CD4-positive, CD25-positive, alpha-beta regulatory T cell (primary cell): ENCODE data around the gene ABCC11. TPM values are rescaled to one million over a fixed set of nuclear protein-coding genes. Genes with fewer than 3 reads are reported as not detected.

Source experiments
- ATAC-seq, 2 donors: fragments of 150-1000 bp; cut with Tn5 transposase; one replicate each; pipeline ENCODE4 v1.10.0; 2021; ENCODE audit warnings: low read depth in 2 of 2, moderate number of reproducible peaks in 2 of 2, moderate library complexity in 1 of 2
- DNase-seq, 3 donors: peaks; one replicate each; pipeline versions ENCODE4 v3.0.0 to v3.0.0-alpha.2; 2012 to 2022; ENCODE audit warnings: mixed read lengths in 1 of 3
- H3K27ac ChIP-seq: one replicate; pipeline ENCODE4 v1.7.0; 2013; ENCODE audit warnings: mild to moderate bottlenecking, low read length; ENCODE audit not compliant: insufficient read depth, poor library complexity, severe bottlenecking
- H3K27me3 ChIP-seq: one replicate; pipeline ENCODE4 v1.7.0; 2013; ENCODE audit warnings: low read length; ENCODE audit not compliant: control insufficient read depth, insufficient read depth
- H3K36me3 ChIP-seq: one replicate; pipeline ENCODE4 v1.7.0; 2013; ENCODE audit warnings: mild to moderate bottlenecking, low read length, moderate library complexity; ENCODE audit not compliant: control insufficient read depth, insufficient read depth
- H3K4me1 ChIP-seq: 2 replicates; pipeline ENCODE4 v1.7.0; 2013; ENCODE audit warnings: mild to moderate bottlenecking, low read length; ENCODE audit not compliant: insufficient read depth, control insufficient read depth, poor library complexity, severe bottlenecking
- H3K4me3 ChIP-seq: one replicate; pipeline ENCODE4 v1.7.0; 2013; ENCODE audit warnings: low read depth, mild to moderate bottlenecking, low read length, moderate library complexity
- H3K9me3 ChIP-seq, 2 experiments: 1 replicate in 1 of 2; 2 replicates in 1 of 2; pipeline ENCODE4 v1.7.0; 2013; ENCODE audit warnings: low read length in 2 of 2, mild to moderate bottlenecking in 1 of 2, moderate library complexity in 1 of 2; ENCODE audit not compliant: control insufficient read depth in 2 of 2
- H3K27ac Mint-ChIP-seq, 3 donors: one replicate each; pipeline ENCODE4 v1.8.0; 2020 to 2022; ENCODE audit warnings: mild to moderate bottlenecking in 3 of 3, mixed read lengths in 3 of 3, moderate library complexity in 2 of 3
- H3K27me3 Mint-ChIP-seq: one replicate; pipeline ENCODE4 v1.8.0; 2022; ENCODE audit warnings: mild to moderate bottlenecking, mixed read lengths
- H3K36me3 Mint-ChIP-seq: one replicate; pipeline ENCODE4 v1.8.0; 2020; ENCODE audit warnings: mixed read lengths
- H3K4me1 Mint-ChIP-seq, 4 donors: one replicate each; pipeline ENCODE4 v1.8.0; 2020 to 2022; ENCODE audit warnings: mixed read lengths in 4 of 4, mild to moderate bottlenecking in 1 of 4
- H3K4me3 Mint-ChIP-seq, 4 donors: one replicate each; pipeline ENCODE4 v1.8.0; 2020 to 2022; ENCODE audit warnings: mild to moderate bottlenecking in 4 of 4, mixed read lengths in 4 of 4, moderate library complexity in 3 of 4
- H3K9me3 Mint-ChIP-seq, 7 donors: one replicate each; pipeline ENCODE4 v1.8.0; 2020 to 2022; ENCODE audit warnings: mixed read lengths in 7 of 7, mild to moderate bottlenecking in 3 of 7, moderate library complexity in 2 of 7
- polyA plus RNA-seq, 4 donors: library from polyadenylated mRNA; unstranded; fragments of 300-500 nt; fragmentation: Illumina TruSeq; gene quantifications; one replicate each; pipeline ENCODE4 v1.2.3, GENCODE V29; 2021
- total RNA-seq: library from RNA; stranded (reverse); gene quantifications from one replicate; pipeline ENCODE4 v1.2.3, GENCODE V29; 2022

ABCC11 gene
- total and polyA plus RNA-seq, 5 donors from 2014 or later = 0.13 to 0.30 TPM; not detected in 3

GRCh38 chr16:48218473-48218872 is 28.9 kb downstream of the ABCC11 start:
- DNase-seq (no peak), ATAC-seq (no peak)
- Histone ChIP-seq H3K4me3 (no peak overlapping the region), H3K27me3 (no peaks in the 10 kb centered on the region), H3K4me1 (no peaks in the 10 kb centered on the region), H3K36me3 (no peaks in the 10 kb centered on the region), H3K27ac (no peak overlapping the region), H3K9me3 (no peaks in the 10 kb centered on the region)
- Mint-ChIP-seq H3K4me3 (no peak overlapping the region), H3K27me3 (peaks cover 5% of the 10 kb centered on the region), H3K9me3 (peaks cover 0 to 1% (median 0%) of the 10 kb centered on the region in 7 donors), H3K27ac (no peak overlapping the region), H3K36me3 (no peaks in the 10 kb centered on the region), H3K4me1 (no peaks in the 10 kb centered on the region)

DNA sequence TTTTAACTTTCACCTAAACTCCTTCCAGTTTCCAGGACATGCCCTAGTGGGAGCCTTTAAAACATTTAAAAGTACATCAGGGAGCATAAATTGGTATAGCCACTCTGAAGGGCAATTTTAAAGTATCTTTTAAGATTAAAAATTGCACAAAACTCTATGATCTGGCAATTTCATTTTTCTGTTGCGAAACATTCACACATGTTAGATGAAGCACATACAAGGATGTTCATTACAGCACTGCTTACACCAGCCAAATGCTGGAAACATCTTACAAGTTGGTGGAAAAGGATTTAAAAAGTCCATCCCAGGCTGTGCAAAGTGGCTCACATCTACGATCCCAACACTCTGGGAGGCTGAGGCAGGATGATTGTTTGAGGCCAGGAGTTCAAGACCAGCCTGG is 29.6 kb downstream of the ABCC11 start:
- no peaks in the 10 kb centered on the region for H3K4me1 Mint-ChIP-seq
- H3K4me3 ChIP-seq = no peak overlapping the region
- H3K4me3 Mint-ChIP-seq = no peak overlapping the region
- no peak overlapping the region for H3K27ac ChIP-seq
- ATAC-seq (no peak), DNase-seq (no peak)
- no peaks in the 10 kb centered on the region for H3K36me3 ChIP-seq
- peaks cover 0 to 1% (median 0%) of the 10 kb centered on the region in 7 donors for H3K9me3 Mint-ChIP-seq
- no peak overlapping the region for H3K27ac Mint-ChIP-seq
- H3K9me3 ChIP-seq = no peaks in the 10 kb centered on the region
- H3K4me1 ChIP-seq = no peaks in the 10 kb centered on the region
- peaks cover 5% of the 10 kb centered on the region for H3K27me3 Mint-ChIP-seq
- no peaks in the 10 kb centered on the region for H3K27me3 ChIP-seq
- H3K36me3 Mint-ChIP-seq = no peaks in the 10 kb centered on the region

DNA sequence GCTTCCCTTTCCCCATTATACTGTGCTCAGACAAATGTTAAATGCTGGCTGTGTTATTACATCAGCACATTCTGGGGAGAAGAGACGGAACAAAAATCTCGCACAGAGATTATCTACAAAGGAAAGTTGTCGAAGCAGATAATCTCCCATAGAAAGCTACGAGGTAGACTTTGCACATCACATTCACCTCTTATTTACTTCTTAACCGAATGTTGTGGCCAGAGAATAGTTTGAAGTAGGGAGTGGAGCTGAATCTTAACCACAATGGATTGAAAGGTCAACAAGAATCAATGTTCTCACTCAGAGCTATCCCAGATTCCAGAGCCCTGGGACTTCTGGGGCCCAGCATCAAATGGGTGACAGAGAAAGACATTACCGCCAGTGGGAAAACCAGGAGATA is 31.6 kb downstream of the ABCC11 start:
- Histone ChIP-seq H3K9me3 (no peaks in the 10 kb centered on the region), H3K4me1 (no peaks in the 10 kb centered on the region), H3K4me3 (no peak overlapping the region), H3K36me3 (no peaks in the 10 kb centered on the region), H3K27ac (no peak overlapping the region), H3K27me3 (no peaks in the 10 kb centered on the region)
- H3K27ac Mint-ChIP-seq = no peak overlapping the region
- no peaks in the 10 kb centered on the region for H3K9me3 Mint-ChIP-seq
- H3K36me3 Mint-ChIP-seq = no peaks in the 10 kb centered on the region
- H3K27me3 Mint-ChIP-seq = peaks cover 7% of the 10 kb centered on the region
- no peak overlapping the region for H3K4me3 Mint-ChIP-seq
- no peaks in the 10 kb centered on the region for H3K4me1 Mint-ChIP-seq
- DNase-seq (no peak), ATAC-seq (no peak)

DNA sequence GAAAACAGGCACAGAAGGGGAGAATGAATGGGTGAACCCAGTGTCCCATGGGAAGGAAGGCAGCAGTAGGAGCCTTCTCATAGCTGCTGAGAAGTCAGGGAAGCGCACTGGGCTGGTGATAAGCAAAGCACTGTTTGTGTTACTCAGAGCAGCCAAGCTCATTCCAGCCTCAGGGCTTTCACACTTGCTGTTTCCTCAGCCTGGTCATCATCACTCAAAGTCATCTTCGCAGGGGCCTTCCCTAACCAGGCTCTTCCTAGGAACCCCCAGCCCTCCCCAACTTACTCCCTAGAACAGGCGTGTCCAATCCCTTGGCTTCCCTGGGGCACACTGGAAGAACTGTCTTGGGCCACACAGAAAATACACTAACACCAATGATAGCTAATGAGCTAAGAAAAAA is 35.3 kb downstream of the ABCC11 start:
- Mint-ChIP-seq H3K4me3 (no peak overlapping the region), H3K27ac (no peak overlapping the region), H3K36me3 (no peaks in the 10 kb centered on the region), H3K9me3 (peaks cover 0 to 2% (median 0%) of the 10 kb centered on the region in 7 donors), H3K27me3 (peaks cover 16% of the 10 kb centered on the region), H3K4me1 (no peaks in the 10 kb centered on the region)
- no peaks in the 10 kb centered on the region for H3K36me3 ChIP-seq
- no peaks in the 10 kb centered on the region for H3K4me1 ChIP-seq
- no peaks in the 10 kb centered on the region for H3K9me3 ChIP-seq
- H3K4me3 ChIP-seq = no peak overlapping the region
- DNase-seq (no peak), ATAC-seq (no peak)
- H3K27ac ChIP-seq = no peak overlapping the region
- no peaks in the 10 kb centered on the region for H3K27me3 ChIP-seq

DNA sequence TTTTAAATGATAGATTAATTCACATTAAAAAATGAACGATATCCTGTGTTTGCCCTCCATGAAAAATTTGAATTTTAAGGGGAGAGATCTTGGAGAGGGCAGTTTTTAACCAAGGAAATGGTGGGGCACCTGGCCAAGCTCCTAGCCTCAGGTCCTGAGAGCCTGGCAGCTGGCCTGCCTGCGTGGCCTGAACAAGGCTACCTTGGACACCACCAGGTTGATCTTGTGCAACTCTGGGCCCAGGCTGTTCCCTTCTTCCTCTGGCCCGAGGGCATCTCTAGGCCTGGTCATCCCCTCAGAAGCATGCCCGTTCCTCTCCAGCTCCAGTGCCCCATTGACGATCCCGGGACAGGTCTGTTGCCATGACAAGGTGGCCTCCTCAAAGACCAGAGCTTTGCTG is 36.6 kb downstream of the ABCC11 start:
- H3K36me3 Mint-ChIP-seq = no peaks in the 10 kb centered on the region
- Histone ChIP-seq H3K27me3 (no peaks in the 10 kb centered on the region), H3K4me1 (no peaks in the 10 kb centered on the region), H3K4me3 (no peak overlapping the region), H3K9me3 (no peaks in the 10 kb centered on the region), H3K36me3 (no peaks in the 10 kb centered on the region), H3K27ac (no peak overlapping the region)
- DNase-seq = no peak
- H3K27me3 Mint-ChIP-seq = peaks cover 23% of the 10 kb centered on the region
- ATAC-seq = no peak
- no peaks in the 10 kb centered on the region for H3K4me1 Mint-ChIP-seq
- H3K27ac Mint-ChIP-seq = no peak overlapping the region
- H3K4me3 Mint-ChIP-seq = no peak overlapping the region
- peaks cover 0 to 2% (median 0%) of the 10 kb centered on the region in 7 donors for H3K9me3 Mint-ChIP-seq

- Mint-ChIP-seq H3K36me3 (no peaks in the 10 kb centered on the region), H3K27me3 (peaks cover 19% of the 10 kb centered on the region), H3K4me1 (no peaks in the 10 kb centered on the region), H3K9me3 (peaks cover 0 to 2% (median 0%) of the 10 kb centered on the region in 7 donors), H3K4me3 (no peak overlapping the region), H3K27ac (no peak overlapping the region)
- no peaks in the 10 kb centered on the region for H3K9me3 ChIP-seq
- H3K4me1 ChIP-seq = no peaks in the 10 kb centered on the region
- ATAC-seq (no peak), DNase-seq (no peak)
- H3K27ac ChIP-seq = no peak overlapping the region
- peaks cover 4% of the 10 kb centered on the region for H3K27me3 ChIP-seq
- no peak overlapping the region for H3K4me3 ChIP-seq
- no peaks in the 10 kb centered on the region for H3K36me3 ChIP-seq
Measured at GRCh38 chr16:48206594-48207242, 40.6 kb downstream of the ABCC11 start.

GRCh38 chr16:48204825-48205151 is 42.6 kb downstream of the ABCC11 start:
- H3K4me3 ChIP-seq = no peak overlapping the region
- DNase-seq (no peak), ATAC-seq (no peak)
- no peaks in the 10 kb centered on the region for H3K36me3 Mint-ChIP-seq
- H3K27ac ChIP-seq = no peak overlapping the region
- H3K9me3 ChIP-seq = no peaks in the 10 kb centered on the region
- H3K36me3 ChIP-seq = no peaks in the 10 kb centered on the region
- no peak overlapping the region for H3K27ac Mint-ChIP-seq
- peaks cover 19% of the 10 kb centered on the region for H3K27me3 Mint-ChIP-seq
- H3K27me3 ChIP-seq = peaks cover 6% of the 10 kb centered on the region
- peaks cover 0 to 2% (median 0%) of the 10 kb centered on the region in 7 donors for H3K9me3 Mint-ChIP-seq
- no peaks in the 10 kb centered on the region for H3K4me1 Mint-ChIP-seq
- H3K4me1 ChIP-seq = no peaks in the 10 kb centered on the region
- H3K4me3 Mint-ChIP-seq = no peak overlapping the region

- peaks cover 16% of the 10 kb centered on the region for H3K27me3 Mint-ChIP-seq
- no peak overlapping the region for H3K27ac Mint-ChIP-seq
- Histone ChIP-seq H3K9me3 (no peaks in the 10 kb centered on the region), H3K4me1 (no peaks in the 10 kb centered on the region), H3K4me3 (no peak overlapping the region), H3K27ac (no peak overlapping the region), H3K27me3 (peaks cover 6% of the 10 kb centered on the region), H3K36me3 (no peaks in the 10 kb centered on the region)
- H3K4me3 Mint-ChIP-seq = no peak overlapping the region
- ATAC-seq = no peak
- no peaks in the 10 kb centered on the region for H3K36me3 Mint-ChIP-seq
- DNase-seq = no peak
- no peaks in the 10 kb centered on the region for H3K9me3 Mint-ChIP-seq
- no peaks in the 10 kb centered on the region for H3K4me1 Mint-ChIP-seq
Measured at GRCh38 chr16:48203974-48204824, 43.1 kb downstream of the ABCC11 start.
